ENCODE measurements around the gene CCDC127.

The CCDC127 gene

GRCh38 chr5:180286-180918 lies 37.6 kb downstream of the CCDC127 start:
- Mint-ChIP-seq H3K27me3 (peaks cover 48% of the 10 kb centered on the region), H3K27ac (ENCODE audit: low read depth) (no peak overlapping the region), H3K4me3 (no peak overlapping the region), H3K9me3 (no peaks in the 10 kb centered on the region), H3K4me1 (no peaks in the 10 kb centered on the region), H3K36me3 (ENCODE audit: insufficient read depth) (no peaks in the 10 kb centered on the region)
- DNase-seq (ENCODE audit: low spot score in 2 of 2) (no peak), ATAC-seq (replicated peaks; ENCODE audit: extremely low read depth, poor library complexity, severe bottlenecking) (no peak)

GRCh38 chr5:179401-179800 lies 38.6 kb downstream of the CCDC127 start:
- no peak for DNase-seq (ENCODE audit: low spot score in 2 of 2)
- Mint-ChIP-seq H3K4me3 (no peak overlapping the region), H3K27me3 (peaks cover 57% of the 10 kb centered on the region), H3K36me3 (ENCODE audit: insufficient read depth) (no peaks in the 10 kb centered on the region), H3K4me1 (no peaks in the 10 kb centered on the region), H3K27ac (ENCODE audit: low read depth) (no peak overlapping the region), H3K9me3 (no peaks in the 10 kb centered on the region)
- no peak for ATAC-seq (replicated peaks; ENCODE audit: extremely low read depth, poor library complexity, severe bottlenecking)

DNA sequence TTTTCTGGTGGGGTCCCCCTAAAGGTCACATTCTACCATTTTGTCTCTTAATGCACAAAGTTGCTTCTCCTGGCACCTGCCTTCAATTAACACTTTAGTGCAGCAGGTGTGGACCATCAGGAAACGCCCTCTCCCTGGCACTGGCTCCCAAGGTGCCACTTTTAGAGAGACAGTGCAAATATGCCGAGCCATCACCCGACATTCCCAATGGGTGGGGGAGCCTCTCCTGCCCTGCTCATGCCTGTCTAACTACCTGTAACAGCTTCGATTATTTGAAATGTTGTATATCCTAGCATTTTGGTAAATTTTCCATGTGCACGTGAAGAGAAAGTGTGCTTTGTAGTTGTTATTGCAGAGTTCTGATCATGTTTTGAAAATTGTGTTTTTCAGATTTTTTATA lies 39.8 kb downstream of the CCDC127 start:
- Mint-ChIP-seq H3K36me3 (ENCODE audit: insufficient read depth) (no peaks in the 10 kb centered on the region), H3K4me3 (no peak overlapping the region), H3K9me3 (no peaks in the 10 kb centered on the region), H3K27me3 (peaks cover 70% of the 10 kb centered on the region), H3K4me1 (no peaks in the 10 kb centered on the region), H3K27ac (ENCODE audit: low read depth) (no peak overlapping the region)
- ATAC-seq (replicated peaks; ENCODE audit: extremely low read depth, poor library complexity, severe bottlenecking), result no peak
- DNase-seq (ENCODE audit: low spot score in 2 of 2), result no peak

DNA sequence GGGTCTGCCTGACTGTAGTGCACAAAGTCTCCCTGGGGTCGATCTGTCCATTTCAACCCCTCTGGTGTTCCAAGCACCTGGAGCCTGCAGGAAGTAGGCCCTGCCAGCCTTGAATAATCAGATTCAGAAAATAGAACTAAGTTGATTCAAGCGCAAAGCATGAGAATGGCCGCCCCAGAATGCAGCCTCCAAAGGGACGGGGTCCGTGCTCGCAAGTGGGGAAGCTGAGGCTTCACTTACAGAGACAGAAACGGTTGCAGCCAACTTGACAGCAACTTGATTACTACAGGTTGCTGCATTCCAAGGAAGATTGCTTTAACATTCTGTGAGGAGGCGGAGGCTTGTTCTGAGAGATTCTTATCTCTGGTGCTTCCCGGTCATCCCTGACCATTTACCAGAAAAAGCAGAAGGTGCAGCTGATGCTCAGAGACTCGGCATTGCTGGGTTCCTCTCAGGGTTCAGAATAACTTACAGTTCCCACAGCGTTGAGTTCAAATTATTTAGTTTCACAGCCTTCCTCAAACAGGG lies 41.6 kb downstream of the CCDC127 start:
- DNase-seq (ENCODE audit: low spot score in 2 of 2) (no peak), ATAC-seq (replicated peaks; ENCODE audit: extremely low read depth, poor library complexity, severe bottlenecking) (no peak)
- H3K27ac Mint-ChIP-seq (ENCODE audit: low read depth), result no peak overlapping the region
- peaks cover 66% of the 10 kb centered on the region for H3K27me3 Mint-ChIP-seq
- H3K9me3 Mint-ChIP-seq, result no peaks in the 10 kb centered on the region
- H3K4me1 Mint-ChIP-seq, result no peaks in the 10 kb centered on the region
- H3K4me3 Mint-ChIP-seq, result no peak overlapping the region
- H3K36me3 Mint-ChIP-seq (ENCODE audit: insufficient read depth), result no peaks in the 10 kb centered on the region

GRCh38 chr5:174876-175465 lies 43.0 kb downstream of the CCDC127 start:
- DNase-seq (ENCODE audit: low spot score in 2 of 2), result no peak
- Mint-ChIP-seq H3K4me1 (no peaks in the 10 kb centered on the region), H3K27ac (ENCODE audit: low read depth) (no peak overlapping the region), H3K9me3 (no peaks in the 10 kb centered on the region), H3K4me3 (no peak overlapping the region), H3K27me3 (peaks cover 52% of the 10 kb centered on the region), H3K36me3 (ENCODE audit: insufficient read depth) (no peaks in the 10 kb centered on the region)
- no peak for ATAC-seq (replicated peaks; ENCODE audit: extremely low read depth, poor library complexity, severe bottlenecking)

- Mint-ChIP-seq H3K27me3 (peaks cover 45% of the 10 kb centered on the region), H3K27ac (ENCODE audit: low read depth) (no peak overlapping the region), H3K4me3 (no peak overlapping the region), H3K9me3 (no peaks in the 10 kb centered on the region), H3K4me1 (no peaks in the 10 kb centered on the region), H3K36me3 (ENCODE audit: insufficient read depth) (no peaks in the 10 kb centered on the region)
- DNase-seq (ENCODE audit: low spot score in 2 of 2) (no peak), ATAC-seq (replicated peaks; ENCODE audit: extremely low read depth, poor library complexity, severe bottlenecking) (no peak)
Observed at GRCh38 chr5:174291-174600, 43.7 kb downstream of the CCDC127 start.

DNA sequence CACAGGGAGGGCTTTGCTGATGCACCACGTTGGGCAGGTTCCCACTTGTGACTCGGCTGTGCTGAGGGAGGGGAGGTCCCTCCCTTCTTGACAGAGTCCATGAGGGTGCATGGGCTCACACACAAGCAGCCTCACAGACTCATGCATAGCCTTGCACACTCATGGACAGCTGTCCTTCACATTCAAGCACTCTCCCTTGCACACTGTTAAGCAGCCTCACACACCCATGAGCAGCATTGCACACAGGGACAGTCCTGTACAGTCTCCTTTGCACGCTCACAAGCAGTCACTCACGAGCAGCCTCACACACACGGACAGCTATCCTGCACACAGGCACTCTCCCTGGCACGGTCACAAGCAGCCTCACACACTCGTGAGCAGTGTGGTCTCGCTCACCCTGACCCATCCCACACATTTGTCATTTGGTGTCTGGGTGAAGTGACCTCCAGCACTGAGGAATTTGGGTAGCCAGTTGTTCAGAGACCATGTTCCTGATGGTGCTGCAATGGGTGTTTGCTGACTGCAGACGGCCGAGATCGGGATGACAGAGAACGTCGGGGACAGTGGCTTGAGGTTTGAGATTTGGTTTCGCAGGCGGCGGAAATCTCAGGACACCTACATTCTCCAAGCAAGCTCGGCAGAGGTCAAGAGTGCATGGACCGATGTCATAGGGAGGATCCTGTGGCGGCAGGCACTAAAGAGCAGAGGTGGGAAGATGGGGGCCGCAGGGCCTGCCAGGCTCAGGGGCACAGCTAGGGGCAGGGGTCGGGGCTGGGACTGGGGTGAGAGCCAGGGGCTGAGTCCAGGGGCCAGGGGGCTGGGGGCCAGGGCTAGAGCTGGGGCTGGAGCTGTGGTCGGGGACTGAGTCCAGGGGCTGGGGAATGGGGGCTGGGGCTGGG lies 44.3 kb downstream of the CCDC127 start:
- Mint-ChIP-seq H3K4me3 (no peak overlapping the region), H3K27me3 (peaks cover 40% of the 10 kb centered on the region), H3K4me1 (no peaks in the 10 kb centered on the region), H3K36me3 (ENCODE audit: insufficient read depth) (no peaks in the 10 kb centered on the region), H3K27ac (ENCODE audit: low read depth) (no peak overlapping the region), H3K9me3 (no peaks in the 10 kb centered on the region)
- ATAC-seq (replicated peaks; ENCODE audit: extremely low read depth, poor library complexity, severe bottlenecking) (no peak), DNase-seq (ENCODE audit: low spot score in 2 of 2) (no peak)

DNA sequence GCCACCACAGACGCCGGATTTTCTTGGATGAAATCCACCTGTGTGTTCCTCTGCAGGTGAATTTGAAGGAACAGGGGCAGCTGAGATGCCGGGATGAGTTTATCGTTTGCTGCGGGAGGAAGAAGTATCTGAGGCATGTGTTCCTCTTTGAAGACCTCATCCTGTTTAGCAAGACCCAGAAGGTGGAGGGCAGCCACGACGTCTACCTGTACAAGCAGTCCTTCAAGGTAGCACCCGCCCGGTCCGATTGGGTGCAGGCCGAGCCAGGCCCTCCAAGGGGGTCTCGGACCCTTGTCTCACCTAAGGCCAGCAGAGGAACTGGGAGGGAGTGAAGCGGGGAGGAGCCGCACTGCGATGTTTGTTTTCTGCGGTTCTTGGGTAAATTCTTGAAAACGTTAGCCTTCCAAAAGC lies 45.1 kb downstream of the CCDC127 start:
- Mint-ChIP-seq H3K27me3 (peaks cover 33% of the 10 kb centered on the region), H3K9me3 (no peaks in the 10 kb centered on the region), H3K4me3 (no peak overlapping the region), H3K4me1 (no peaks in the 10 kb centered on the region), H3K36me3 (ENCODE audit: insufficient read depth) (no peaks in the 10 kb centered on the region), H3K27ac (ENCODE audit: low read depth) (no peak overlapping the region)
- no peak for ATAC-seq (replicated peaks; ENCODE audit: extremely low read depth, poor library complexity, severe bottlenecking)
- DNase-seq (ENCODE audit: low spot score in 2 of 2), result no peak

DNA sequence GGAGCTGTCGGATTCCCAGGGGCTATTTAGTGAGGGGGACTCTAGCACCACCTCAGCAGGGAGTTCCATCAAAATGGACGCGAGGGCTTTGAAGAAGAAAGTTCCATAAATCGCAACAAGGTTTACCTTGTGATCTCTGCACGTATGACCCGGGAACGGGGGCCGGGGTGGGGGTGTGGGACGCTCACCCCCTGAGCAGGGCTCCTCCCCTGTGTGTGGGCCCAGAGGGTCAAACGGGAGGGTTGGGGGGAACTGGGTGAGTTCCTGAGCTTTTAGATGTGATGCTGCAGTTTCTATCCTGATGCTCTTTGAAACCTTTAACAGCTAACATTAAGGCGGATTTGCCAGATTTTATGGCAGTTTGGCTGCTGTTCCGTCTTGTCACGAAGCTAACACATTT lies 45.5 kb downstream of the CCDC127 start:
- Mint-ChIP-seq H3K36me3 (ENCODE audit: insufficient read depth) (no peaks in the 10 kb centered on the region), H3K9me3 (no peaks in the 10 kb centered on the region)
- no peak for ATAC-seq (replicated peaks; ENCODE audit: extremely low read depth, poor library complexity, severe bottlenecking)

DNA sequence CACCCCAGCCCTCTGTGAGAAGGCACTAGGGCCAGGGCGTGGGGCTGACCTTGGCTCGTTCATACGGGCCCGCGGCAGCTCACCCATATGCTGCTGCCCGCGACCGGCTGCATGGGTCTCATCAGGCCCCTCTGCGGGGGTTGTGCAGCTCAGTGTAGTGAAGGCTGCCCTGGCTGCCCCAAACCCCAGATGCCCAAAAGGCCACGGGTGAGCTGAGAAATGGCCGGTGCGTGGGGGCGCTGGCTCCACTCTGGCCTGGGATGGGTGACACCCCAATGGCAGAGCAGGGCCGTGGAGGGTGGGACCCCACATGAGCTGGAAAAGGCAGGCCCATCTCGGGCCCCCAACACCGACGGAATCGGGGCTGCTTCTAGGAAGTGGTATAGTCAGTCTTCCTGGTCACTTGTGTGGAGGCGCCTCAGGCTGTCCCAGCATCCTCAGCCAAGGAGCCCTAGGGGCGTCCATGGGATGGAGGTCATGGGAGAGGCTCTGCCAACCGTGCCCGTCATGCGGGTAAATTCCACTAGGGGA lies 46.1 kb downstream of the CCDC127 start:
- no peak for ATAC-seq (replicated peaks; ENCODE audit: extremely low read depth, poor library complexity, severe bottlenecking)
- Mint-ChIP-seq H3K4me1 (no peaks in the 10 kb centered on the region), H3K36me3 (ENCODE audit: insufficient read depth) (no peaks in the 10 kb centered on the region), H3K9me3 (no peaks in the 10 kb centered on the region), H3K27me3 (peaks cover 33% of the 10 kb centered on the region), H3K27ac (ENCODE audit: low read depth) (no peak overlapping the region), H3K4me3 (no peak overlapping the region)
- no peak for DNase-seq (ENCODE audit: low spot score in 2 of 2)

More for the DNA sequence above, 45.5 kb downstream of the CCDC127 start:
- Mint-ChIP-seq H3K4me1 (no peaks in the 10 kb centered on the region), H3K27me3 (peaks cover 33% of the 10 kb centered on the region), H3K4me3 (no peak overlapping the region), H3K27ac (ENCODE audit: low read depth) (no peak overlapping the region)
- DNase-seq (ENCODE audit: low spot score in 2 of 2), result no peak

- Mint-ChIP-seq H3K27me3 (peaks cover 33% of the 10 kb centered on the region), H3K9me3 (no peaks in the 10 kb centered on the region), H3K27ac (ENCODE audit: low read depth) (no peak overlapping the region)
Observed at GRCh38 chr5:170971-171800, 46.8 kb downstream of the CCDC127 start.

GRCh38 chr5:169728-170094 lies 48.2 kb downstream of the CCDC127 start:
- no peak overlapping the region for H3K27ac Mint-ChIP-seq (ENCODE audit: low read depth)
- H3K4me3 Mint-ChIP-seq, result no peak overlapping the region
- DNase-seq (ENCODE audit: low spot score in 2 of 2), result no peak
- no peaks in the 10 kb centered on the region for H3K4me1 Mint-ChIP-seq
- no peaks in the 10 kb centered on the region for H3K36me3 Mint-ChIP-seq (ENCODE audit: insufficient read depth)
- H3K27me3 Mint-ChIP-seq, result peaks cover 27% of the 10 kb centered on the region
- no peaks in the 10 kb centered on the region for H3K9me3 Mint-ChIP-seq
- no peak for ATAC-seq (replicated peaks; ENCODE audit: extremely low read depth, poor library complexity, severe bottlenecking)

More at GRCh38 chr5:170971-171800, 46.8 kb downstream of the CCDC127 start:
- H3K36me3 Mint-ChIP-seq (ENCODE audit: insufficient read depth), result no peaks in the 10 kb centered on the region
- DNase-seq (ENCODE audit: low spot score in 2 of 2), result no peak
- no peak overlapping the region for H3K4me3 Mint-ChIP-seq
- no peak for ATAC-seq (replicated peaks; ENCODE audit: extremely low read depth, poor library complexity, severe bottlenecking)
- no peaks in the 10 kb centered on the region for H3K4me1 Mint-ChIP-seq

Data from central memory CD8-positive, alpha-beta T cell (primary cell).